GM20000 (cell line): ENCODE results near the gene DSG2.

ENCODE experiments used
- DNase-seq: peaks from one replicate; pipeline ENCODE4 v3.0.0; 2012; ENCODE audit warnings: low spot score
- CTCF ChIP-seq: IDR thresholded peaks from 2 replicates; pipeline ENCODE4 v1.5.1; 2012; ENCODE audit warnings: mild to moderate bottlenecking, control low read depth; ENCODE audit errors: extremely low read depth, missing control alignments

DSG2 gene

GRCh38 chr18:31578126-31578525 is 80.1 kb downstream of the DSG2 start:
- no peak for DNase-seq
- TF ChIP-seq CTCF = no peak

- no peak for DNase-seq
- no peak for TF ChIP-seq CTCF
These were observed 81.4 kb downstream of the DSG2 start for GRCh38 chr18:31579375-31579774.

GRCh38 chr18:31581498-31582197 is 83.7 kb downstream of the DSG2 start:
- no peak for TF ChIP-seq CTCF
- DNase-seq = no peak

GRCh38 chr18:31583185-31583854 is 85.3 kb downstream of the DSG2 start:
- TF ChIP-seq CTCF = no peak
- no peak for DNase-seq

GRCh38 chr18:31585991-31586390 is 88.0 kb downstream of the DSG2 start:
- DNase-seq = no peak
- TF ChIP-seq CTCF = no peak

GRCh38 chr18:31586616-31587015 is 88.6 kb downstream of the DSG2 start:
- DNase-seq = no peak
- no peak for TF ChIP-seq CTCF

- DNase-seq = no peak
- TF ChIP-seq CTCF = no peak
These were observed 89.6 kb downstream of the DSG2 start for GRCh38 chr18:31587529-31587928.
